Skeletal muscle tissue (tissue), 4 donors: ENCODE data around the gene CTIF. TPM values are rescaled to one million over a fixed set of nuclear protein-coding genes. Genes with fewer than 3 reads are reported as not detected.

Experiments used
- H3K27ac ChIP-seq: one replicate; pipeline ENCODE4 v1.7.0; 2013; ENCODE audit warnings: mild to moderate bottlenecking, low read depth, low read length, inconsistent platforms
- H3K27me3 ChIP-seq, 3 donors: one replicate each; pipeline ENCODE4 v1.7.0; 2013; ENCODE audit warnings: low read length in 3 of 3; ENCODE audit not compliant: control insufficient read depth in 3 of 3, insufficient read depth in 3 of 3
- H3K36me3 ChIP-seq, 3 donors: one replicate each; pipeline ENCODE4 v1.7.0; 2013; ENCODE audit warnings: low read length in 3 of 3; ENCODE audit not compliant: control insufficient read depth in 3 of 3, insufficient read depth in 3 of 3
- H3K4me1 ChIP-seq, 3 donors: one replicate each; pipeline ENCODE4 v1.7.0; 2013; ENCODE audit warnings: low read length in 3 of 3, mild to moderate bottlenecking in 3 of 3; ENCODE audit not compliant: control insufficient read depth in 3 of 3, insufficient read depth in 3 of 3
- H3K4me3 ChIP-seq, 3 donors: one replicate each; pipeline ENCODE4 v1.7.0; 2013; ENCODE audit warnings: low read length in 3 of 3
- H3K9ac ChIP-seq, 3 donors: one replicate each; pipeline ENCODE4 v1.7.0; 2013; ENCODE audit warnings: low read length in 3 of 3, mild to moderate bottlenecking in 3 of 3, moderate library complexity in 2 of 3, low read depth in 1 of 3
- H3K9me3 ChIP-seq, 3 donors: one replicate each; pipeline ENCODE4 v1.7.0; 2013; ENCODE audit warnings: low read length in 3 of 3; ENCODE audit not compliant: control insufficient read depth in 3 of 3
- total RNA-seq: library from RNA; depleted of rRNA; stranded (reverse); fragments of >200 nt; gene quantifications from one replicate; pipeline ENCODE4 v1.2.3, GENCODE V29; 2014
- donor health status: Osteomylitis.

The CTIF gene
- total RNA-seq, 1 donor from 2014 or later, result 16.7 TPM

- H3K36me3 ChIP-seq, result peaks cover 0 to 2% (median 0%) of the 10 kb centered on the region in 3 donors
- peaks cover 0 to 9% (median 4%) of the 10 kb centered on the region in 3 donors for H3K4me1 ChIP-seq
- H3K9me3 ChIP-seq, result no peaks in the 10 kb centered on the region
- H3K9ac ChIP-seq, result no peak overlapping the region
- H3K4me3 ChIP-seq, result no peak overlapping the region
- no peaks in the 10 kb centered on the region for H3K27me3 ChIP-seq
- no peak overlapping the region for H3K27ac ChIP-seq
Observed at GRCh38 chr18:48571639-48572384, 33.0 kb downstream of the CTIF start.

- no peak overlapping the region for H3K9ac ChIP-seq
- H3K27ac ChIP-seq, result no peak overlapping the region
- H3K9me3 ChIP-seq, result no peaks in the 10 kb centered on the region
- no peak overlapping the region for H3K4me3 ChIP-seq
- peaks cover 0 to 9% (median 4%) of the 10 kb centered on the region in 3 donors for H3K4me1 ChIP-seq
- peaks cover 0 to 2% (median 0%) of the 10 kb centered on the region in 3 donors for H3K36me3 ChIP-seq
- H3K27me3 ChIP-seq, result no peaks in the 10 kb centered on the region
Observed at GRCh38 chr18:48572402-48573126, 33.7 kb downstream of the CTIF start.

- Histone ChIP-seq H3K9ac (no peak overlapping the region), H3K4me1 (peaks cover 0 to 9% (median 4%) of the 10 kb centered on the region in 3 donors), H3K9me3 (no peaks in the 10 kb centered on the region), H3K27me3 (no peaks in the 10 kb centered on the region), H3K4me3 (no peak overlapping the region), H3K27ac (no peak overlapping the region), H3K36me3 (peaks cover 0 to 2% (median 0%) of the 10 kb centered on the region in 3 donors)
Observed at GRCh38 chr18:48573632-48574283, 34.9 kb downstream of the CTIF start.

- no peak overlapping the region for H3K4me3 ChIP-seq
- H3K4me1 ChIP-seq, result peaks cover 0 to 9% (median 4%) of the 10 kb centered on the region in 3 donors
- no peak overlapping the region for H3K9ac ChIP-seq
- no peak overlapping the region for H3K27ac ChIP-seq
- H3K36me3 ChIP-seq, result peaks cover 0 to 2% (median 0%) of the 10 kb centered on the region in 3 donors
- H3K9me3 ChIP-seq, result no peaks in the 10 kb centered on the region
- H3K27me3 ChIP-seq, result no peaks in the 10 kb centered on the region
Observed at GRCh38 chr18:48574667-48575300, 36.0 kb downstream of the CTIF start.

GRCh38 chr18:48575301-48575657, 36.4 kb downstream of the CTIF start:
- H3K27ac ChIP-seq, result no peak overlapping the region
- H3K36me3 ChIP-seq, result peaks cover 0 to 2% (median 0%) of the 10 kb centered on the region in 3 donors
- H3K4me3 ChIP-seq, result no peak overlapping the region
- H3K9ac ChIP-seq, result no peak overlapping the region
- no peaks in the 10 kb centered on the region for H3K27me3 ChIP-seq
- H3K4me1 ChIP-seq, result peaks cover 0 to 10% (median 4%) of the 10 kb centered on the region in 3 donors
- H3K9me3 ChIP-seq, result no peaks in the 10 kb centered on the region

GRCh38 chr18:48575658-48576456, 37.0 kb downstream of the CTIF start:
- Histone ChIP-seq H3K9me3 (no peaks in the 10 kb centered on the region), H3K27ac (no peak overlapping the region), H3K27me3 (no peaks in the 10 kb centered on the region), H3K4me3 (no peak overlapping the region), H3K36me3 (peaks cover 0 to 2% (median 0%) of the 10 kb centered on the region in 3 donors), H3K4me1 (peaks cover 0 to 16% (median 8%) of the 10 kb centered on the region in 3 donors), H3K9ac (no peak overlapping the region)

- H3K4me3 ChIP-seq, result no peak overlapping the region
- no peak overlapping the region for H3K9ac ChIP-seq
- peaks cover 1 to 20% (median 13%) of the 10 kb centered on the region in 3 donors for H3K4me1 ChIP-seq
- H3K27me3 ChIP-seq, result no peaks in the 10 kb centered on the region
- peaks cover 0 to 2% (median 0%) of the 10 kb centered on the region in 3 donors for H3K36me3 ChIP-seq
- H3K9me3 ChIP-seq, result no peaks in the 10 kb centered on the region
- H3K27ac ChIP-seq, result no peak overlapping the region
Observed at GRCh38 chr18:48576457-48576771, 37.6 kb downstream of the CTIF start.

GRCh38 chr18:48577478-48578190, 38.8 kb downstream of the CTIF start:
- Histone ChIP-seq H3K9me3 (no peaks in the 10 kb centered on the region), H3K27me3 (no peaks in the 10 kb centered on the region), H3K27ac (no peak overlapping the region)

GRCh38 chr18:48578289-48578688, 39.5 kb downstream of the CTIF start:
- Histone ChIP-seq H3K9ac (no peak overlapping the region), H3K9me3 (no peaks in the 10 kb centered on the region), H3K4me1 (peaks cover 4 to 30% (median 20%) of the 10 kb centered on the region in 3 donors), H3K27me3 (no peaks in the 10 kb centered on the region), H3K36me3 (peaks cover 0 to 2% (median 0%) of the 10 kb centered on the region in 3 donors), H3K27ac (no peak overlapping the region), H3K4me3 (no peak overlapping the region)

More at GRCh38 chr18:48577478-48578190, 38.8 kb downstream of the CTIF start:
- Histone ChIP-seq H3K9ac (no peak overlapping the region), H3K4me3 (no peak overlapping the region), H3K36me3 (peaks cover 0 to 2% (median 0%) of the 10 kb centered on the region in 3 donors), H3K4me1 (peaks cover 3 to 24% (median 20%) of the 10 kb centered on the region in 3 donors)
